ENCODE results near the gene NOTCH1. TPM values are rescaled to one million over a fixed set of nuclear protein-coding genes. Genes with fewer than 3 reads are reported as not detected.
"Not testable (repeated sequence)": the region's sequence is repeated elsewhere in the genome, so short reads cannot be mapped to it uniquely, and the experiment has no call there.

Gene NOTCH1
- total and polyA plus RNA-seq, 2 experiments from 2014 or later = 7.1 to 20.9 TPM

DNA sequence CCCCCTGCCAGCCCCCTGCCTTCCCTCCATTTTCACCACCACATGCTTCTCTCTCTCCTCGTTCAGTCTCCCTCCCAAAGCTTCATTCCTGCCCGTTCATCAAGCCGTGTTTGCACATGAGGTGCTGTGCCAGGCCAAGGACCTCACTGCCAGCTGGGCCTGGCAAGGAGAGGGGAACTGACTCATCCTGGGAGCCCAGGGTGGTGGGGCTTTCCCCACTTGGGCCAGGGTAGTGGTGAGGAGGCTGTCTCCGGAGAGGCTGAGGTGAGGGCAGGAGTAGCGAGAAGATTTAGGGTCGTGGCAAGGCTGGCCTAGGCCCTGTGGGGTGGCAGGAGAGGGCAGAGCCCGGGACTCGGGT, 30.4 kb upstream of the NOTCH1 start:
- no peaks in the 10 kb centered on the region for H3K27me3 ChIP-seq
- DNase-seq (ENCODE audit: low read depth in 1 of 2, low spot score in 1 of 2) = no peak
- peaks cover 32% of the 10 kb centered on the region for H3K4me1 ChIP-seq (ENCODE audit: low read depth)
- no peak overlapping the region for H3K27ac ChIP-seq
- H3K36me3 ChIP-seq = no peaks in the 10 kb centered on the region
- no peak overlapping the region for H3K4me3 ChIP-seq
- TF ChIP-seq, protein P1, sequence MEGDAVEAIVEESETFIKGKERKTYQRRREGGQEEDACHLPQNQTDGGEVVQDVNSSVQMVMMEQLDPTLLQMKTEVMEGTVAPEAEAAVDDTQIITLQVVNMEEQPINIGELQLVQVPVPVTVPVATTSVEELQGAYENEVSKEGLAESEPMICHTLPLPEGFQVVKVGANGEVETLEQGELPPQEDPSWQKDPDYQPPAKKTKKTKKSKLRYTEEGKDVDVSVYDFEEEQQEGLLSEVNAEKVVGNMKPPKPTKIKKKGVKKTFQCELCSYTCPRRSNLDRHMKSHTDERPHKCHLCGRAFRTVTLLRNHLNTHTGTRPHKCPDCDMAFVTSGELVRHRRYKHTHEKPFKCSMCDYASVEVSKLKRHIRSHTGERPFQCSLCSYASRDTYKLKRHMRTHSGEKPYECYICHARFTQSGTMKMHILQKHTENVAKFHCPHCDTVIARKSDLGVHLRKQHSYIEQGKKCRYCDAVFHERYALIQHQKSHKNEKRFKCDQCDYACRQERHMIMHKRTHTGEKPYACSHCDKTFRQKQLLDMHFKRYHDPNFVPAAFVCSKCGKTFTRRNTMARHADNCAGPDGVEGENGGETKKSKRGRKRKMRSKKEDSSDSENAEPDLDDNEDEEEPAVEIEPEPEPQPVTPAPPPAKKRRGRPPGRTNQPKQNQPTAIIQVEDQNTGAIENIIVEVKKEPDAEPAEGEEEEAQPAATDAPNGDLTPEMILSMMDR (IDR thresholded peaks at IDR 0.05; ENCODE audit: low read depth, low read length) = no peak
- no peaks in the 10 kb centered on the region for H3K9me3 ChIP-seq (ENCODE audit: low read depth)

DNA sequence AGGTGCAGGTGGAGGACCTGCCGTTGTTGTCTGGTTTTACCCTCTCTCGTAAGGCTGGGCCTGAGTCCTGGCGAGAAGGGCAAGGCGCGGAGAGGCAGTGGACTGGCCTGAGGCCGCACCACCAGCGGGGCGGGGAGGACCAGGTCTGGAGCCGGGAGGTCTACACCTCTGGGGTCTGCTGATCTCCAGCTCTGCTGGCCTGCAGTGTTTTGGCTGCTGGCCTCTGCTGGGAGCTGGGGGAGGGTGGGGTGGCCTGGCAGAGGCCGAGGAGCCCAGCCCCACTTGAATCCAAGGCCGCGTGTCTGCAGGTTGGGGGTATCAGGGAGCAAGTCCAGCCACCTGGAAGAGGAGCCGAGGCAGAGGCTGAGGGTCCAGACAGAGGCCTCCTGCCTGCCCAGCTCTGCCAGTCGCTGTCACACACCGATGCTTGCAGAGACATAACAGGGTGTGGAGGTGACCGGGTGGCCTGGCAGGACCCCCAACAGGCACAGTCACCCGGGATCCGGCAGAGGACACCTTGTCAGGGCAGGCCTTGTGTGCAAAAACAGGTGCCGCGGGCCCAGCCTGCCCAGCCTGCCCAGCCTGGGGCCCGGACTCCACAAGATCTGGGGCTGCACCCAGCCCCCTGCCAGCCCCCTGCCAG, 29.9 kb upstream of the NOTCH1 start:
- no peak for DNase-seq (ENCODE audit: low read depth in 1 of 2, low spot score in 1 of 2)
- no peaks in the 10 kb centered on the region for H3K27me3 ChIP-seq
- H3K9me3 ChIP-seq (ENCODE audit: low read depth) = no peaks in the 10 kb centered on the region
- no peaks in the 10 kb centered on the region for H3K36me3 ChIP-seq
- TF ChIP-seq, protein P1 (IDR thresholded peaks at IDR 0.05; ENCODE audit: low read depth, low read length) = no peak
- H3K4me1 ChIP-seq (ENCODE audit: low read depth) = peaks cover 35% of the 10 kb centered on the region
- no peak overlapping the region for H3K4me3 ChIP-seq
- no peak overlapping the region for H3K27ac ChIP-seq

DNA sequence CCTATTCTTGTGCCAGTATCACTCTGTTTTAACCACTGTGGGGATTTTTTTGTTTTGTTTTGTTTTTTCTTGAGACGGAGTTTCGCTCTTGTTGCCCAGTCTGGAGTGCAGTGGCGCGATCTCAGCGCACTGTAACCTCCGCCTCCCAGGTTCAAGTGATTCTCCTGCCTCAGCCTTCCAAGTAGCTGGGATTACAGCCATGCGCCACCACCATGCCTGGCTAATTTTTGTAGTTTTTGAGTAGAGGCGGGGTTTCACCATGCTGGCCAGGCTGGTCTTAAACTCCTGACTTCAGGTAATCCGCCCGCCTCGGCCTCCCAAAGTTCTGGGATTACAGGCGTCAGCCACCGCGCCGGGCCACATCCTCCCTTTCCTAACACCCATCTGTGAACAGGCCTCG, 28.8 kb upstream of the NOTCH1 start:
- H3K36me3 ChIP-seq; DNase-seq (ENCODE audit: low read depth in 1 of 2, low spot score in 1 of 2); H3K27me3 ChIP-seq; H3K4me3 ChIP-seq; H3K9me3 ChIP-seq (ENCODE audit: low read depth); H3K27ac ChIP-seq: not testable (repeated sequence)
- H3K4me1 ChIP-seq (ENCODE audit: low read depth) = peaks cover 39% of the 10 kb centered on the region

GRCh38 chr9:136572828-136573625, 27.2 kb upstream of the NOTCH1 start:
- peak in 1 of 2 donors; percentile 49 for DNase-seq (ENCODE audit: low read depth in 1 of 2, low spot score in 1 of 2)
- H3K27ac ChIP-seq = peak overlapping the region; percentile 97
- H3K9me3 ChIP-seq (ENCODE audit: low read depth) = no peaks in the 10 kb centered on the region
- H3K36me3 ChIP-seq = no peaks in the 10 kb centered on the region
- H3K27me3 ChIP-seq = no peaks in the 10 kb centered on the region
- H3K4me3 ChIP-seq = no peak overlapping the region
- H3K4me1 ChIP-seq (ENCODE audit: low read depth) = peaks cover 40% of the 10 kb centered on the region
- TF ChIP-seq, protein P1 (IDR thresholded peaks at IDR 0.05; ENCODE audit: low read depth, low read length) = no peak

DNA sequence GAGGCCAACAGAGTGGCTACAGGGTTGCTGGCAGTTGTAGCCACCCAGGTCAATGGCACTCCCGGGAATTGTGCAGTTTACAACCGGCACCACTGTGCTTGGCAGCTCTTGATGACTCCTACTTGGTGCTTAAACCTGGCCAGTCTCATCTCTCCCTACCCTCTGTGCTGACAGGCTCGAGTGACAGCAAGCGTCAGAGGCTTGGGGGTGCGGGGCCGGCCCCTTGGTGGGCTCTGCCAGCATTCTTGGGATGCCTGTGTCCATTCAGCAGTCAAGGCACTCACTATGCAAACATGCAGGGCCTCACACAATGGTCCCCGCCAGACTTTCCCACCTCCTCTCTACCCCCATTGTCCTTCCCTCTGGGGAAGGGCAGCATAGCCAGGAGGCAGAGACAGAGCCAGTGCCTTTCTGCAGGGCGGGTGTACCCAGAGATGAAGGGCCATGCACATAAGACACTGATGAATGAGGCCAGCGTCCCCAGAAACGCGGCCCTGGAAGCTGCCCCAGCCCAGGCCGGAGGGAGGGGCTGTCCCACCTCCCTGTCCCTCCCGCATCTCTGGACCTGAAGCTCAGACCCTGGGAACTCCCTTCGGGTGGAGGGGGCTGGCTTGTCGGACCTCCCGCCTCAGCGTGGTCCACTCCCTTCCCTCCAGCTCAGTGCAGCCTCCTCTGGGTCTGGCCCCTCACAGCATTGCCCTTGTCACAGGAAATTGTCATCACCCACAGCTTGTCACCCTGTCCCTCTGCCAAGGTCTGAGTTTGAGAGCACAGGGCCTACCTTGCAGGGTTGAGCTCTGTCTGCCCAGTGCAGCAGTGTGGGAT, 26.4 kb upstream of the NOTCH1 start:
- Histone ChIP-seq H3K27ac (peak overlapping the region; percentile 97), H3K4me1 (ENCODE audit: low read depth) (peaks cover 46% of the 10 kb centered on the region), H3K27me3 (no peaks in the 10 kb centered on the region), H3K4me3 (no peak overlapping the region), H3K9me3 (ENCODE audit: low read depth) (no peaks in the 10 kb centered on the region), H3K36me3 (no peaks in the 10 kb centered on the region)
- TF ChIP-seq, protein P1 (IDR thresholded peaks at IDR 0.05; ENCODE audit: low read depth, low read length) = no peak
- peak; percentile 81 to 92 for DNase-seq (ENCODE audit: low read depth in 1 of 2, low spot score in 1 of 2)
